PC-3 (cell line): Measurements from ENCODE around the gene FAM234A. TPM values are rescaled to one million over a fixed set of nuclear protein-coding genes. Genes with fewer than 3 reads are reported as not detected.

Experiments used
- ATAC-seq: fragments of 200-7000 bp; cut with Tn5 transposase; 2 replicates; pipeline ENCODE4 v1.9.1; 2020; ENCODE audit warnings: mild to moderate bottlenecking, moderate library complexity
- BruUV-seq: library from RNA; stranded (reverse); fragments of 400-500 nt; replicated peaks from 2 replicates; lab custom pipeline; 2021; lab: Mats Ljungman, UMichigan
- CTCF ChIA-PET: fragments of 300-600 bp; sonication (Branson Sonifier 250); formaldehyde crosslinking; loops from one replicate; lab custom pipeline; 2022; ENCODE audit warnings: antibody characterized with exemption; lab: Charles Lee
- POLR2A ChIA-PET: fragments of 300-600 bp; sonication (Branson Sonifier 250); formaldehyde crosslinking; loops from one replicate; lab custom pipeline; 2022; ENCODE audit warnings: antibody characterized with exemption; ENCODE audit not compliant: unreplicated experiment; lab: Charles Lee
- DNase-seq: peaks from one replicate; pipeline ENCODE4 v3.0.0-alpha.2; 2015
- H2AFZ ChIP-seq: fragments of 300-600 bp; sonication (generic); 2 replicates; pipeline ENCODE4 v1.6.0; 2016; ENCODE audit warnings: antibody characterized with exemption, low read length
- H3F3A ChIP-seq: fragments of 300-600 bp; sonication (generic); one replicate; pipeline ENCODE4 v1.6.0; 2017; ENCODE audit warnings: antibody characterized with exemption, low read length, control low read depth, mild to moderate bottlenecking; ENCODE audit not compliant: unreplicated experiment
- H3K27ac ChIP-seq: fragments of 300-600 bp; sonication (generic); 2 replicates; pipeline ENCODE4 v1.5.1; 2016; ENCODE audit warnings: mild to moderate bottlenecking, low read length
- H3K27me3 ChIP-seq: fragments of 300-600 bp; sonication (generic); 2 replicates; pipeline ENCODE4 v1.6.1; 2016; ENCODE audit warnings: low read length, mixed read lengths
- H3K36me3 ChIP-seq: fragments of 300-600 bp; sonication (generic); 2 replicates; pipeline ENCODE4 v1.6.1; 2016; ENCODE audit warnings: low read depth, mixed run types, low read length, mixed read lengths
- H3K4me1 ChIP-seq: fragments of 300-600 bp; sonication (generic); 2 replicates; pipeline ENCODE4 v1.5.1; 2016; ENCODE audit warnings: low read length; ENCODE audit not compliant: insufficient read depth
- H3K4me2 ChIP-seq: fragments of 300-600 bp; sonication (generic); 2 replicates; pipeline ENCODE4 v1.6.0; 2016; ENCODE audit warnings: low read length
- H3K4me3 ChIP-seq: fragments of 300-600 bp; sonication (generic); 2 replicates; pipeline ENCODE4 v1.5.1; 2016; ENCODE audit warnings: mild to moderate bottlenecking, low read length, mixed read lengths
- H3K79me2 ChIP-seq: fragments of 300-600 bp; sonication (generic); 2 replicates; pipeline ENCODE4 v1.6.1; 2017; ENCODE audit warnings: low read length, mixed read lengths
- H3K9ac ChIP-seq: fragments of 300-600 bp; sonication (generic); 2 replicates; pipeline ENCODE4 v1.6.0; 2016; ENCODE audit warnings: mild to moderate bottlenecking, low read length
- H3K9me2 ChIP-seq: fragments of 300-600 bp; sonication (generic); replicated peaks from 2 replicates; pipeline ENCODE4 v1.6.1; 2016; ENCODE audit warnings: mixed run types, low read length, mixed read lengths
- H3K9me3 ChIP-seq: fragments of 300-600 bp; sonication (generic); 2 replicates; pipeline ENCODE4 v1.6.1; 2016; ENCODE audit warnings: low read length, mixed read lengths
- H4K20me1 ChIP-seq: fragments of 300-600 bp; sonication (generic); 2 replicates; pipeline ENCODE4 v1.6.1; 2016; ENCODE audit warnings: low read length, mixed read lengths
- EZH2 ChIP-seq: fragments of 300-600 bp; sonication (generic); IDR thresholded peaks from one replicate; pipeline ENCODE4 v1.6.1; 2017; ENCODE audit warnings: antibody characterized with exemption, mild to moderate bottlenecking, low read length; ENCODE audit not compliant: unreplicated experiment
- EZH2phosphoT487 ChIP-seq: fragments of 300-600 bp; sonication (generic); IDR thresholded peaks from 2 replicates; pipeline ENCODE4 v1.6.1; 2018; ENCODE audit warnings: mild to moderate bottlenecking, antibody characterized with exemption, low read length, borderline replicate concordance
- intact Hi-C: fragments of 100-400 bp; cut with micrococcal nuclease; formaldehyde crosslinking; loops from 2 replicates; pipeline ENCODE4 v1.9.0; 2023
- total RNA-seq: library from RNA; depleted of rRNA; stranded (reverse); fragments of >200 nt; gene quantifications from 2 replicates; pipeline ENCODE4 v1.2.3, GENCODE V29; 2014
- TF ChIP-seq, protein P1 (sequence below): fragments of 300-600 bp; sonication (generic); conservative IDR thresholded peaks from 2 replicates; pipeline ENCODE4 v1.5.1; 2017; ENCODE audit warnings: antibody characterized with exemption, low read depth, mild to moderate bottlenecking, low read length

FAM234A gene
- total RNA-seq, 1 experiment from 2014 or later = 31.4 TPM

DNA sequence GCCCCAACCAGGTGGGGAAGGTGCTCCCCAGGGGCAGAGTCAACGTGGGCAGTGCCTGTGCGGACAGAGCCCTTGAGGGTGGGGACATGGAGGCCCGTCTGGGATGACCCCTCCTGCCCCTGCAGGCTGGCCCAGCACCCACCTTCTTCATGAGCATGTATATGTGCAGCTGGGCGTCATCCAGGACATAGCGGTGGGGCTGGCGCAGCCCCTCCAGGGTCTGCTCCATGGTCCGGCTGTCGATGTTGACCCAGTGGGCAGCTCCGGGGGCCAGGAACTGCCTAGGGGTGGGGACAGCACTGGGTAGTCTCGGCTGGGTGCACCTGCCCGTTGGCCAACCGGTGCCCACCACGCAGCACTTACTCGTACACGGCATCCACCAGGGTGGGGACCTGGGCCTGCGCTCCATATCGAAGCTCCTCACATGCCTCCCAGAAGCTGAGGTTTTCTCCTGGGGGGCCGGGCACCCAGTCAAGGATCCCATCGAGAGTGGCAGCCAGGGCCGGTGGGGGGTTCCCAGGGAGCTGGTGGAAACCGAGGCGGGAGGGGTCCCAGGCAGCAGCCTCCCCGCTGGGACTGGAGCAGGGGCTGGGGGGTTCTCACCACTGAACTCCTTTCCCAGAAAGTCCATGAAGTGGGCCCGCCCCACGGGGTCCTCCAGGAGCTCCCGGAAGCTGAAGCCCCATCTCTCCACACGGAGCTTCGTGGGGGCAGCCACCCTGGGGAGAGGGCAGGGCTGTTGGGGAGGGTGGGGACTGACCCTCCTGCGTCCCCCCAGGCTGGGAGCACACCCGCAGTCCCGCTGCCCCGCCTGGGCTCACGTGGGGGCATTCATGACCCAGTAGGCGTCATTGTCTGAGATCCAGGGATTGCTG, 36.0 kb downstream of the FAM234A start:
- no peaks in the 10 kb centered on the region for H4K20me1 ChIP-seq
- no peak overlapping the region for H3K4me2 ChIP-seq
- no peak for ATAC-seq
- no peaks in the 10 kb centered on the region for H3K9me2 ChIP-seq
- intact Hi-C loops = no loop called here
- H3K79me2 ChIP-seq = no peaks in the 10 kb centered on the region
- DNase-seq = no peak
- H3K9me3 ChIP-seq = no peaks in the 10 kb centered on the region
- no peak overlapping the region for H3K4me3 ChIP-seq
- no peaks in the 10 kb centered on the region for H3K27me3 ChIP-seq
- H3K36me3 ChIP-seq = no peaks in the 10 kb centered on the region
- TF ChIP-seq, protein P1, sequence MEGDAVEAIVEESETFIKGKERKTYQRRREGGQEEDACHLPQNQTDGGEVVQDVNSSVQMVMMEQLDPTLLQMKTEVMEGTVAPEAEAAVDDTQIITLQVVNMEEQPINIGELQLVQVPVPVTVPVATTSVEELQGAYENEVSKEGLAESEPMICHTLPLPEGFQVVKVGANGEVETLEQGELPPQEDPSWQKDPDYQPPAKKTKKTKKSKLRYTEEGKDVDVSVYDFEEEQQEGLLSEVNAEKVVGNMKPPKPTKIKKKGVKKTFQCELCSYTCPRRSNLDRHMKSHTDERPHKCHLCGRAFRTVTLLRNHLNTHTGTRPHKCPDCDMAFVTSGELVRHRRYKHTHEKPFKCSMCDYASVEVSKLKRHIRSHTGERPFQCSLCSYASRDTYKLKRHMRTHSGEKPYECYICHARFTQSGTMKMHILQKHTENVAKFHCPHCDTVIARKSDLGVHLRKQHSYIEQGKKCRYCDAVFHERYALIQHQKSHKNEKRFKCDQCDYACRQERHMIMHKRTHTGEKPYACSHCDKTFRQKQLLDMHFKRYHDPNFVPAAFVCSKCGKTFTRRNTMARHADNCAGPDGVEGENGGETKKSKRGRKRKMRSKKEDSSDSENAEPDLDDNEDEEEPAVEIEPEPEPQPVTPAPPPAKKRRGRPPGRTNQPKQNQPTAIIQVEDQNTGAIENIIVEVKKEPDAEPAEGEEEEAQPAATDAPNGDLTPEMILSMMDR = no peak
- TF ChIP-seq EZH2 = no peak
- no peak for TF ChIP-seq EZH2phosphoT487
- no peak overlapping the region for H3K9ac ChIP-seq
- H2AFZ ChIP-seq = no peak overlapping the region
- H3K27ac ChIP-seq = no peak overlapping the region
- BruUV-seq = no TSS peak
- no peaks in the 10 kb centered on the region for H3K4me1 ChIP-seq
- ChIA-PET POLR2A (no interaction called here), CTCF (no interaction called here)
- no peaks in the 10 kb centered on the region for H3F3A ChIP-seq

DNA sequence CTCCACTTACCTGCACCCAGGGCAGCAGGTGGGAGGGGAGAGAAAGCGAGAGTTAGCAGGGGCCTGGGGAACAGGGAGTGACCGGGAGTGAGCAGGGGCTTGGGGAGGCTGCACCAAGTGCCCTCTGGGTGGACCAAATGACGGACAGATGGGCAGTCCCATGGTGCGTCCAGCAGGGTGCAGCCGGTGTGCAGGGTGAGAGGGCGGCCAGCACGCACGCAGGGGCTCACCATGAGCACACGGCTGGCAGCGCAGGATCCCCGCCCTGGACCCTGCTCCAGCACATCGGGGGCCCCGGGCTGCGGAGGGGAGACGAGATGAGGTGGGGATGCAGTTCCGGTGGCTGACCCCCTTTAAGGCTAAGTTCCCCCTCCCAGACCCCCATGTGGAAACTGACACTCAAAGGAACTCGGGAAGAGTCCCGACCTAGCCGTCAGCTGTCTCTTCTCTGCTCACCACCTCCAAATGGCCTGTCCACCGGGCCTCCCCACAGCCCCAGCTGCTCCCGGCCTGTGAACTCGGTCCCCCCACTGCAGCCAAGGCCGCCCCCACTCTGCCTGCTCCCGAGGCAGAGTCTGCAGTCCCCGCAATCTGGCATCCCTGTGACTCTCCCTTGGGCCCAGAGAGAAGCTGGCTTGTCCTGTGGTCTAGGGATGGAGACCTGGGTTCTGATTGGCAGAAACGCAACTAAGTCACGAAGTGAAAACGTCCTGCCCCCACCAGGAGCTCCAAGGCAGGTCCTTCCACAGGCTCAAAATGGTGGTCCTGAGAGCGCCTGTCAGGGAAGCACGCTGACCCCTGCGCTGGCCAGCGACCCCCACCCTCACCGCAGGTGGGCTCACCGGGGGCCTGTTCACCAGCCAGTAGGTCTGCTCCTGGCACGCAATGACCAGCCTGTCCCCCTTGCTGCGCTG, 38.3 kb downstream of the FAM234A start:
- H2AFZ ChIP-seq = no peak overlapping the region
- DNase-seq = no peak

More for the DNA sequence above, 38.3 kb downstream of the FAM234A start:
- Histone ChIP-seq H3F3A (no peaks in the 10 kb centered on the region), H3K9me3 (no peaks in the 10 kb centered on the region), H3K4me3 (no peak overlapping the region), H3K79me2 (no peaks in the 10 kb centered on the region), H3K27me3 (no peaks in the 10 kb centered on the region), H3K27ac (no peak overlapping the region), H3K9ac (no peak overlapping the region), H3K36me3 (no peaks in the 10 kb centered on the region), H3K4me1 (no peaks in the 10 kb centered on the region), H4K20me1 (no peaks in the 10 kb centered on the region), H3K9me2 (no peaks in the 10 kb centered on the region), H3K4me2 (no peak overlapping the region)
- ChIA-PET POLR2A (no interaction called here), CTCF (no interaction called here)
- ATAC-seq = no peak
- no TSS peak for BruUV-seq
- intact Hi-C loops = no loop called here
- TF ChIP-seq EZH2phosphoT487 = no peak
- TF ChIP-seq, protein P1 = no peak
